ENCODE measurements around the gene AOPEP.

DNA sequence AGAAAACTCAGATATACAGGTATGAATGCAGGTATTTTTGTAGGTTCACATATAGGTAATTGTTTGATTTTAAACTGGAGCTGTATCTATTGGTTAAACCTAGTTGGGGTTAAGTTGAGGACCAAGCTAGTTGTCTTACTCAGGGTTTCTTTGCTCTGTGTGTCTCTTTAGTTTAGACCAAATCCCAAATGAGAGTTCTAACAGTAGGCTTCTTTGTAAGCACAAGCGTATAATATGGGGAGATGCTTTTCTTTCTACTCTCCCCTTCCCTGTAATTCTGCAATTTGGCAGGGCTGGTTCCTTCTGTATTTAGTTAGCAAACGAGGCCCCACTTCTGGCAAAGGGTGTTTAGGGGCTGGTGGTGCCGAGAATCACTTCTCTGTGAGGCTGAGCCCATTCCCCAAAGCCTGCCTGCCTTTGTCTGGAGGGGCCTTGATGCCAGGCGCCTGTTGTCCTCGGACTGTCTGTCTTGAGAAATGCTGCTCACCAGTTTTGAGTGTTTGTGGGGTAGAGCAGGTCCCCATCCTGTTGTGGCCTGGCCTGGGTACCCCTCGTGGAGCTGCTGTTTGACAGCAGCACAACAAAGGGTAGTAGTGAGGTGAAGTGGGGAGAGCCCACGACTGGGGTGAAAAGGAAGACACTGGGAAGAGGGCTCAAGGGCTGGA lies 331.8 kb downstream of the AOPEP start:
- TF ChIP-seq ZNF16 (tag by site-specific recombination; IDR thresholded peaks at IDR 0.05; ENCODE audit: low read depth), result no peak
- TF ChIP-seq ZNF223 (tag by site-specific recombination; IDR thresholded peaks at IDR 0.05), result no peak
- no peak for TF ChIP-seq ZNF140 (tag by site-specific recombination; IDR thresholded peaks at IDR 0.05)
- TF ChIP-seq ZNF501 (tag by site-specific recombination; IDR thresholded peaks at IDR 0.05), result no peak
- TF ChIP-seq ZNF426 (tag by site-specific recombination; IDR thresholded peaks at IDR 0.05), result no peak
- no peak for TF ChIP-seq CTCF (tag by site-specific recombination; IDR thresholded peaks at IDR 0.05)
- no peak for TF ChIP-seq SALL2 (tag by site-specific recombination; IDR thresholded peaks at IDR 0.05; ENCODE audit: borderline replicate concordance)
- no peak for TF ChIP-seq KLF17 (tag by site-specific recombination; IDR thresholded peaks at IDR 0.05)

Data from HEK293 (cell line).